GM19372 (cell line): ENCODE results near the gene PPARA.
"Not testable (repeated sequence)": the region's sequence is repeated elsewhere in the genome, so short reads cannot be mapped to it uniquely, and the experiment has no call there.

Source experiments
- ATAC-seq: cut with Tn5 transposase; IDR thresholded peaks from one replicate; pipeline ENCODE4 v1.9.1; 2021; ENCODE audit warnings: mild to moderate bottlenecking, low read depth, moderate library complexity; ENCODE audit not compliant: unreplicated experiment

The PPARA gene

DNA sequence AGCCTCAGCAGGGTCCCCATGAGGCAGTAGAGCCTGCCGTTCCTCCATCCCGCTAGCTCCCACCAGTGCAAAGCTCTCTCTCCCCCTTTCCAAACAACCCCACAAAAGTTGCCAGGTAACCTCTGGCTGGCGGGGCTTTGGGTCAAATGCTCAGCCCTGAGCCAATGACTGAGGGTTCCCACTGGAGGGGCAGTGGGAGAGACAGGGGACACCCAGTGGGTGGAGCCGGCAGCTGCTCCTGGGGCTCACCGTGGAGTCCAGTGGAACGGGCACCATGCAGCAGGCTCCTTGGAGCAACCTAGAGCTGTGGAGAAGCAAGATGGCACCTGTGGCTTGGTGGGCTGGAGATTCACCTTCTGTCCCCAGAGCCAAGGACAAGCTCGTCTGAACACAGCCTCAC lies 25.0 kb upstream of the PPARA start:
- ATAC-seq = no peak

DNA sequence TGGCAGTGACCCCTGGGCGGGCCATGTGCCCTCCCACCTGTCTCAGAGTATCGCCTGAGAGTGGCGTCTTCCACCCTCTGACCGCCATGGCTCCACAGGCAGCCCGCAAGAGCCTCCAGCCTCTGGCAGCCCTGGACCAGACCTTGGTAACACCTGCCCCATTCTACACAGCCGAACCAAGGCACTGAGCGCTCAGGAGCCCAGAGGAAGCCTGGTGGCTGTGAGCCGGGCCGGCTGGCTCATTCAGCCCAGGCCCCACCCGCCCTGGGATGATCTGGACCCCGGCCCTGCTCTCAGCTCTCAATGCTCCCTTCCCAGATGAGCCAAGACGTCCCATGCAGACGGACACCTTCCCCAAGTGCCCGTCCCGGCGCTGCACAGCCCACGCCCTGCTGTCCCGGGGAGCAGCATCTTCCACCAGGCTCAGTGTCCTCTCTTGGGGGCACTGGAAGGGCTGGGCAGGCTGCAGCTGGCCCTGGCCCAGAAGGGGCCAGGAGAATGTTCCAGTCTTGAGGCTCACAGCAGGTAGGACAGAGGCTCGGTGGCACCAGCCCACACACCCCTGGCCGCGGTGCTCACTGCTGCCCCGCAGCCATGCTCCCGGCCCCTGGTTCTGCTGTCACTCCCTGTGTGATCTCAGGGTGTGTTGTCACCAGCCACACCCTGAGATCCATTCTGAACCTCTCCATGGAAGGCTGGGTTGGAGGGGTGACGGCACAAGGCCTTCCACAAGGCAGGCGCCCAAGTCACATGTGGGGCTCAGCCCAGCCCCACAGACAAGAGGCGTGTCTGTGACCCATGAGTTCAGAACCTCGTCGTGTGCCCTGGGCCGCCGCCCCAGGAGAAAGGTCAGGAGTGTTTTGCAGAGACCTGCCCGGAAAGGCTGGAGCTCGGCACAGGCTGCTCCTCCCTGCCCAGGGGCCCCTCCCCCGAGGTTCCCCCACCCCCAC lies 24.2 kb upstream of the PPARA start:
- ATAC-seq = no peak

DNA sequence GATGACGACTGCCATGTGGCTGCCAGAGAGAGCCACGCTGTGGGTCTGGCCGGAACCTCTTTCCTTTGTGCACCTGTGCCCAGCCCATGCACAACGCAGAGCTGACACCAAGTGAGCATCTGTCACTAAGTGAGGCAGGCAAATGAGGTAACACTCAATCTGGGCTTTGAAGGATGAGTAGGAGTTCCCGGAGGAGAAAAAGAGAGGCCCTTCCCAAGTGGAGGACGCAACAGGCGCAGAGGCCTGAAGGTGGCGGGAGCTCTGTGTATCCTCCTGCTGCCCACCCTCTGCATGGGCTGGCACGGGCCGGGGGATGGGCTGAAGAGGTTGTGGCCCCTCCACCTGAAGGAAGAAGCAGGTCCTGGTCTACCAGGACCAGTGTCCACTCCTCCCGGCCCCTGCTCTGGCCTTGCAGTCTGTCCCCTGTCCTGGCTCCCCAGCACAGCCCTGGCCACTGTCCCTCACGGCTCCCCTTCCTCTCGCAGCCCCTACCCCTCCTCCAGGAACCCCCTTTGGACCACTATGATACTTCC lies 23.4 kb upstream of the PPARA start:
- no peak for ATAC-seq

DNA sequence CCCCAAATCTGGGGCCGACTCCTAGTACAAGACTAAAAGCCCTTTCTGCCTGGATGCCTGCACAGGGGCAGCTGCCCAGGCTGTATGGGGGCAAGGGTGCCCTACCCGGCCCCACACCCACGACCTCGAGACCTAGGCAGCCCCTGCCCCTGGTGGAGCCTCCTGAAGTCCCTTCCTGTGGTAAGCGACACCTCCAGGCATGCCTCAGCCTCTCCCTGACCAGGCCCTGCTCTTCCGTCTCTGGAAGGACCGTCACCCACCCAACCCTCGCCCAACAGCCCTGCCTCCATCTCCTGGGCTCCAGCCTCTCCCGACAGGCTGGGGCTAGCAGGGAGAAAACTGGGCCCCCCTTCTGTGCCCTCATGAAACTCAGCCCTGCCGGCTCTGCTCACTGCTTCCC lies 22.8 kb upstream of the PPARA start:
- no peak for ATAC-seq

DNA sequence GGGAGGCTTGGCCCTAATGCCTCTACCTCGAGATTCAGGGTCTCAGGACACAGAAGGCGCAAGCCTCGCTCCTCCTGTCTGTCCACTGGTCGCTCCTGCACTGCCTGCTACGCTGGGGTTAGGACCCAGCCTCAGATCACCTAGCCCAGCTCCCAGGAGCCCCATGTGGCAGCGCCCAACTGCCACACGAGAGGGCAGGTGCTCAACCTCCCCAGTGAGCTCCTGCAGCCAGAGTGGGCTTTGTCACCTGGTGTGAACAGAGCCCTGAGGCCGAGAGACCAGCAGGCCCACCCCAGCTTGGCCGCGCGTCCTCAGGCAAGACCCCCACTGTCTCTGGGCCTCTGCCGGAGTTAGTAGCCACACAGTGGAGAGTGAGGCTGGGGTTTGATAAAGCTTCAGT lies 21.7 kb upstream of the PPARA start:
- ATAC-seq = no peak

DNA sequence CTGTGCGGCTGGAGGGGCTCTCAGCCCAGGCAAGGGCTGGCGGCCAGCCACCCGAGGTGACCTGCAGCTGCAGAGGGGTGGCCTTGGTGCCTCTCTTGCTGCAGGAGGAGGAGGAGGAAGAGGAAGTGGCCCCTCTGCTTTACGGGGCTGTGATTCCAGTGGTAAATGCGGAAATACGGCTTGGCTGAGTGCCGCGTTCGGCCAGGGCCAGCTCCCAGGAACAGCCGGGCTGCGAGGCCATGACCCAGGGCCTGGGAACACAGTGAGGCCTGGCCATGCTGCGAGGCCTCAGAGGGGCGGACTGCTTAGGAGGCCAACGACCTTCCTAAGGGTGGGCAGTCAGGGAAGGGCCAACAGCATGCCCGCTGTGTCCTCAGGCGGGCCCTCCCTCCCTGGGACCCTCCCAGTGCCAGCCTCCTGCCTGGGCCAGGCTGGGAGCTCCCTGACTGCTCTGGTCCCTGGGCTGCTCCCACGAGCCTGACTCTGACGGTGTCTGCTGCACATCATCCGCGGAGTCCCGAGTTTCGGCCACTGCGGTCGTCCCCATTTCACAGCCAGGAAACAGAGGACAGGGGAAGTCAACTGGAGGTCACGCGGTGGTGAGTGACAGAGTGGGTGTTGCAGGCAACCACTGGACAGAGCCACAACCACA lies 20.8 kb upstream of the PPARA start:
- no peak for ATAC-seq

DNA sequence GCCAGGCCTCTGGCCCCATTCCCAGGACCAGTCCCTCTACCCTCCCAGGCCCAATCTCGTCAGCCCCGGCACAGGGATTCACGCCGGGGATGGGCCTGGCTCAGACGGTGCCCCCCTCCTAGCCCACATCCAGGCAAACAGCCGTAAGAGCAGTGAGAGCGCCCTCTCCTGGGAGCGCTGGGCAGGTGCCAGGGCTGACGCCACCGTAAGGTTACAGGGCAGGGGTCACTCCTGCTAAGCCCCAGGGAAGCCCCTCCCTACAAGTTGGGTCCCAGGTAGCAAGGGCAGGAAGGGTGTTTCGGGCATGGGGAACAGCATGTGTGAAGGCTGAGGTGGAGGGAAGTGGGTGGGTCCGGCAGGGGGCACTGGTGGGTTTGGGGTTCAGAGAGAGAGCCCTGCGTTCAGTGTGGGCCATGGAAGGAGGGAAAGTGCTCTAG lies 19.2 kb upstream of the PPARA start:
- no peak for ATAC-seq

DNA sequence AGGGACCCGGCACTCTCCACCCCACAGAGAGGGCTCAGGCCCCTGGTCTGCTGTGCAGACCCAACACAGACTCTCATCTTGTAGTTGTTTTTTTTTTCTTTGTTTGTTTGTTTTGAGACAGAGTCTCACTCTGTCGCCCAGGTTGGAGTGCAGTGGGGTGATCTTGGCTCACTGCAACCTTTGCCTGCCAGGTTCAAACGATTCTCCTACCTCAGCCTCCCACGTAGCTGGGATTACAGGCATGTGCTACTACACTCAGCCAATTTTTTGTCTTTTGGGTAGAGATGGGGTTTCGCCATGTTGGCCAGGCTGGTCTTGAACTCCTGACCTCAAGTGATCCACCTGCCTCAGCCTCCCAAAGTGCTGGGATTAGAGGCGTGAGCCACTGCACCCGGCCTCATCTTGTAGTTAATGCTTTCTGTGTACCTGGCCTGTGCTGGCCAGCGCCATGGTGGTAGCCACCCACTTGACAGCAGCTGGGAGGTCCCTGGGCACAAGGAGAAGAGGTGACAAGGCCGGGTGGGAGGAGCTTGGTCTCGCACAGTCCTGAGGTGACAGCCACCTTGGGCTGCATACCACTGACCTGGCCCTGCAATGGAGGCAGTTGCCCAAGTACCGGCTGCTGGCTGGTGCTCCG lies 18.0 kb upstream of the PPARA start:
- ATAC-seq = not testable (repeated sequence)

DNA sequence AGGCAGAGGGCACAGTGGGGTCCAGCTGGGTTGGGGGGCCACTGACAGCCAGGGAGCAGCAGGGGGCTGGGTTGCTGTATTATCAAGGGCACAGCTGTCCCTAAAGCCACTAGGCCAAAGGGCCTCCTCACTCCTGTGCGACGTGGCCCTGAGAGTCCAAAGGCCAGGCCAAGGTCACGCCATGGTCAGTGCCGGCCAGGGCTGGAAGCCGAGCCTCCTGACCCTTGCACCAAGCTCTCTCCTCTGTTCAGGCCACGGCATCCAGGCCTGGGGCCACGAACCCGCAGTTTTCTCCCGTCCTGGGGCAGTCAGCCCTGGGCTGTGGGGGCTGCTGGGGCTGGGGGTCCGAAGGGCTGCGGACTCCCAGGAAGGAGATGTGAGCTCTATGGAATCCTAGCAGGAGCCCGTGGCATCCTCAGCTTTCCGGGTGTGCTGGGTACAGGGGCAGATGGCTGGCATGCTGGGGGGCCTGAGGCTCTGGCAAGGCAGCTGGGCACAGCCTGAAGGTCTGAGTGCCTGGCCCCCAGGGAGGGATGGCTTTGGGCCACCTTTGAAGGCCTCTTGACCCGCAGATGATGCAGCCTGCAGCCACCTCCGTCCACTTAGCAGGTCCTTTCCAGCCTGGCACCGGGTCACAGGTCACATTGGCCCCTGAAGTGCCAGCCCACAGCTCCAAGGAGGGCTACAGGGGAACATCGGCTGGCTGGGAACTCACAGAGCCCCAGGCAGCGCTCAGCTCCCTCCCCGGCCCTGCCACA lies 17.3 kb upstream of the PPARA start:
- no peak for ATAC-seq

DNA sequence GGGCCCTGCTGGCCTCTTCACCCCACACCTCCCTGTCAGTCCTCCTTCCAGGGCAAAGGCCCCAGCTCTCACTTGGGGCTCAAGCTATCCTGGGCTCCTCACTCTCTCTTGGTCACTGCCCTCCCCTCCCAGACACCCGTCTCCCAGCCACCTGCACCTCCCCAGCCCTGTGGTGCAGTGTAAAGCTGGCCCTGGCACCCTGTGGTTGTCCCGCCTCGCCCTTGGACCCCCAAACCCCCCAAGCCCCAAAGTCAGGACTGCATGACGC lies 16.8 kb upstream of the PPARA start:
- ATAC-seq = no peak

DNA sequence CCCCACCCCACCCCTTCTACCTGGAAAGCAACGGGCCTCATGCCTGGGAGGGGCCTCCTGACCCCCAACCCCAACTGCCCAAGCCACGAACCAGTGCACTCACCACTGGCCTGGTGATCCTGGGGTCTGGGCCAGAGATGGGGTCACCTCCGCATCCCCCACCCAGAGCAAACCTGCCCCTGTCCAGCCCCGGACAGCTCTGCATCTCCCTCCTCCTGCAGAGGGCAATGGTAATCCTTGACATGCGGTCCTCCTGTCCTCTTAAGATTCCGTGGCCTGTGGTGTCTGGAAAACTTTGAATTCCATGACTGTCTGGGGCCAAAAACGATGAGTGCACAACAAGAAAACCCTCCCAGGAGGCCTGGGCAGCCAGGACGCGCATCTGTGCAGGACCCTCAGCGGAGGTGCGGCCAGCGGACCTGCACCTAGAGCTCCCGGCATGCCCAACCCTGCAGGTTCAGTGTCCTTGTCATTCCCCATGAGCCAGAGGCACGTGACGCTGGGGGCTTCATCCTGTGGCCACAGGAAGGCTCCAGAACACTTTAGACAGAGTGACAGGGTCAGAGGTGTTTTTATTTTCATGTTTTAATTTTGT lies 16.1 kb upstream of the PPARA start:
- no peak for ATAC-seq

DNA sequence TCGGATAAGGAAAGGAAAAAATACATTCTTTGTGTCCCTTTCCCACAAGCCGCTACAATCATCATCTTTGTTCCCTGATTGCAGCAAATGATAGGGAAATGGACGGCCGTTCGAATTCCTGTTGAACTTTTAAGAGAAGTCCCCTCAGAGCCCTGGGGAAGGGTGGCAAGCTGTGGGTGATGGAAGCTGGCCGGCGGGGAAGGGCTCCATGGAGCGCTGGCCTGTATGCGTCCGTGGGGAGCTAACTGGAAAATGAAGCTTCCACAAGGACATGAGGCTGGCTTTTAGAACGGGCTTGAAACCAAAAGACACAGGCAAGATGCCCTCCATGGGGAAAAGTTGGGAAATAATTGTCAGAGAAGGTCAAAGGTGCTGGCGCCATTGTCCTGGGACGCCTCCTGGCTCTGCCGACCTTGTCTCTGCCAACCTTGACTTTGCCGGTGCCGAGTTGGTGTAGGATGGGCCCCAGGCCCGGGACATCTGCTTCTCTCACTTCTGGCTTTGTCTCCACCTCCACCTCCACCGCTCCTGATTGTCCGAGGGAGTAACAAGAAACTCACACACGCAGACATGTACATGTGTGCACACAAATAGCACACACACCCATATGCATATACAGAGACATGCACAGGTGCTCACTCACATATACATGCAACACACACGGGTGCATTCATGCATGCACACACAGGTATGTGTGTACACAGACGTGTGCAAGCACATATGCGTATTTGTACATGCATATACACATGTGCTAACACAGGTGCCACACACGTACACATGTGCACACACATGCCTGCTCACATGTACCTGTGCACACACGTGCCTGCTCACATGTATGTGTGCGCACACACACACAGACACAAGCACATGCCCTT lies 14.5 kb upstream of the PPARA start:
- no peak for ATAC-seq

DNA sequence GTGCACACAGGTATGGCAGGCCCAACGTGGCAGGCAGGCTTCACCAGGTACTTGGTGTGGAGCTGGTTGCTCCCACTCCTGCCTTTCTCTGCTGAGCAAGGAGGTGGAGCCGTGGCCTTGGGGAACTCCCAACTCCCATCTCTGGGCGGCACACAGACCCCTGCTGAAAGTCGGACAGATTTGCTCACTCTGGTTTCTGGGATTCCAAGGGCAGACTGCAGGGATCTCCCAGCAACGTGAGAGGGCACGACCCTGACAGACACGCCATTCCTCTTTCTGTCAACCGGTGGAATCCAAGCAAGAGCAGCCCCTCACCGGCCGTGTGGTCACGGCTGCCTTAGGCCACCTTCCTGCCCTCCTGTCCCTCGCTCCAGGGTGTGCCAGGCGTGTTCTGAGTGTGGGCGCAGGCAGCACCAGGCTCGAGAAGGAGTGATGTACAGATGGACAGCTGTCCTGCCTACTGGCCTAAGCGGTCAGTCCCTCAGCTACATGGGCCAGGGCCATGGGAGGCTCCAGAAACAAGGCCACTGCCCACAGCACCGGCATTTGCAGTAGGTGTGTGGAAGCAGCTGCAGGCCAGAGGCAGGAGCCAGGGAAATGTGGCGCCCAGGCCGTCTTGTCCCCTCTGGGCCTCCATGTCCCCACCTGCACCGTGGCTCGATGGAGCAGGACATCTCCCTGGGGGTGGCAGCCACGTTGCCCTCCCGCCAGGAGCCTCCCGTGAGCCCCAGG lies 13.7 kb upstream of the PPARA start:
- no peak for ATAC-seq

DNA sequence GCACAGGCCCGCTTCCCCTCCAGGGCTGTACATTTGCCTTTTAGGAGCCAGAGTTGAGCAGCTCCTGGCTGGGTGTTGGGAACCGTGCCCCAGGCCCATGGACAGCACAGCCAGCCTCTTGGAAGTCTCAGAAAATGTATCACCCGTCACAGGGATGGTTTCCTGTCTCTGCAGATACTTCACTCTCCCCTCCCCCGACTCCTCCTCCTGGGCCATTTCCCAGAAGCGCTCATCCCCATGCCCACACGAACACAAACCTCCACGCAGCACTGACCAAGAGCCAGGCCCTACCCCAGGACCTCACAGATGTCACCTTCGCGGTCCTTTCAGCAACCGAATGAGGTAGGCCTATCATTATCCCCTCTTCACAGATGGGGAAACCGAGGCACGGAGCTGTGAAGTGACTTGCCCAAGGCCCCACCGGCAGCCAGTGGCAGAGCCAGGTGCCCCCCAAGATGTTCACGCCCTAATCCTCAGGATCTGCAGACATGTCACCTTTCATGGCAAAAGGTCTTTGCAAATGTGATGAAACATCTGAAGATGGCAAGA lies 13.0 kb upstream of the PPARA start:
- no peak for ATAC-seq

DNA sequence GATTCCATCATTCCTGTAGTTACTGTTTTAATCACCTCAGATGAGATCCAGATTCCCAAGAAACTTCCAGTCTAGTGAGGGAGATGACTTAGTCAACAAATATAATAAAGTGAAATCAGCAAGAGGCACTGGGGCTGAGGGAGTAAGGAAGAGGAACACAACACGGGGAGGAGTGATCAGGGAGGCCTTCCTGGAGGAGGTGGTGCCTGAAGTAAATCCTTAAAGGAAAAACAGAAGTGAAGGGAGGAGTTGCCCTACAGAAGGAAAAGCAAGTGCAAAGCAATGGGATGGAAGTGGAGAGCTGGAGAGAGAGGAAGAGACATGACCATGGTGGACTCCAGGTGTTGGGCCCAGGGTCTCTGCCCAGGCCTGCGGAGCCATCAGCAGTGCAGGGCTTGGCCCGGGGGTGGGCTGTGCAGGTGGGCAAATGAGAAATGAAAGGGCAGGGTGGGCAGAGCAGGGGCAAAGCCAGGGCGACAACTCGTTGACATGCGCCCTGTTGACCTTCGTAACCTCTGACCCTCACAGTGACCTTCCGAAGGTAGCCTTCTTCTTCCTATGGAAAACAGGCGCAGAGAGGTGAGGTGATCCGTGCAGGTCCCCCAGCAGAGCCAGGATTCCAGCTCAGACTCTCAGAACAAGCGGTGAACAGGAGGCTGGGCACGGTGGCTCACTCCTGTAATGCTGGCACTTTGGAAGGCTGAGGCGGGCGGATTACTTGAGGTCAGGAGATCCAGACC lies 12.1 kb upstream of the PPARA start:
- no peak for ATAC-seq

DNA sequence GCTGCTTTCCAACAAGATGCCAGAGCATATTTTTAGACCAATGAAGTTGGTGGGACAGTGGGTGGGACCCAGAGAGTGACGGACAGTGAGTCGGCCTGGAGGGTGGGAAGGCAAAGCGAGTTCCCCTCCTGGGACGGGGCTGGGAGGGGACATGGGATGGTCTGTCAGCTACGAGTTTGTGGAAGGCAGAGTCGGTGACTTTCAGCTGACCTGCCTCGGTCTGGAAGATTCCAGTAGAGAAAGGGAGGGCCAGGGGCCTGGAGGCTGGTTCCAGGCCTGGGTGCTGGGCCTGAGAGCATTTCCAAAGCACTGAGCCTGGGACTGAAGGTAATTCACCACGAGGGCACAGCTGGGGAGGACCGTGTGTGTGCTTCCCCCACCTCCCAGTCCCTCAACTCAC lies 10.9 kb upstream of the PPARA start:
- not testable (repeated sequence) for ATAC-seq

DNA sequence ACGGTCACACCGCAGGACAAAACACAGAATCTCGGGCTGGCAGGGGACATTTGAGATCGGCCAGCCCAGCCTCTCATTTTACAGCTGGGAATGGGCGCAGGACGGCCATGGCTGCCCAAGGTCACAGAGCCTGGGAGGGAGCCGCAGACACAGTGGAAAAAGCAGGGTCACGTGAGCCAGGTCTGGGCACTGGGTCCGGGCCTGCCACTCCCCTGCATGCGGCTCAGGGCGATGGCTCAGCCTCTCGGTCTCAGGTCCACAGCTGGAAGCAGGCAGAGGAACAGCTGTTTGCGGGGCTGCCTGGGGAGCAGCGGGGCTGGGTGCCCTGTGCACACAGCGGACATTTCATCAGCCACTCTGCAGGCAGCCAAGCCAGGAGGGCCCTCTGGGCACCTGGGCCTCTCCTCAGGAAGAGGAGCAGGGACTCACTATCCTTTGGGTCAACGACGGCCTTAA lies 10.4 kb upstream of the PPARA start:
- no peak for ATAC-seq
